ENCODE results near the gene ITM2C. TPM values are rescaled to one million over a fixed set of nuclear protein-coding genes. Genes with fewer than 3 reads are reported as not detected.

ITM2C gene
- total and polyA plus RNA-seq, 8 donors, result 26.2 to 96.3 (median 41.0) TPM

GRCh38 chr2:230861552-230862255 lies 3.0 kb upstream of the ITM2C start:
- no peak overlapping the region for H3K4me3 ChIP-seq
- no peaks in the 10 kb centered on the region for H3K9me3 ChIP-seq
- intact Hi-C loops (cut with DNase I), result no loop called here
- H3K4me1 ChIP-seq, result peaks cover 0 to 6% (median 6%) of the 10 kb centered on the region in 3 donors
- no peak overlapping the region for H3K27ac ChIP-seq
- no peaks in the 10 kb centered on the region for H3K36me3 ChIP-seq
- no peak for TF ChIP-seq CTCF (IDR thresholded peaks at IDR 0.05)
- 42 to 49% methylated on average over 13 of the region's 13 CpGs for WGBS, 2 donors
- DNase-seq (no peak), FAIRE-seq (no peak), ATAC-seq (no peak)
- H3K27me3 ChIP-seq, result no peaks in the 10 kb centered on the region

- H3K9me3 ChIP-seq, result no peaks in the 10 kb centered on the region
- FAIRE-seq (no peak), DNase-seq (no peak), ATAC-seq (no peak)
- peaks cover 0 to 12% (median 9%) of the 10 kb centered on the region in 3 donors for H3K4me1 ChIP-seq
- WGBS, 2 donors, result 85 to 86% methylated on average over 5 of the region's 5 CpGs
- H3K4me3 ChIP-seq, result no peak overlapping the region
- no peaks in the 10 kb centered on the region for H3K27me3 ChIP-seq
- H3K36me3 ChIP-seq, result no peaks in the 10 kb centered on the region
- no peak for TF ChIP-seq CTCF (IDR thresholded peaks at IDR 0.05)
- H3K27ac ChIP-seq, result no peak overlapping the region
- intact Hi-C loops (cut with DNase I), result no loop called here
Measured at GRCh38 chr2:230862292-230862691, 2.5 kb upstream of the ITM2C start.

GRCh38 chr2:230863031-230863430 lies 1.7 kb upstream of the ITM2C start:
- peaks cover 0 to 14% (median 9%) of the 10 kb centered on the region in 3 donors for H3K4me1 ChIP-seq
- no peak for TF ChIP-seq CTCF (IDR thresholded peaks at IDR 0.05)
- no peaks in the 10 kb centered on the region for H3K9me3 ChIP-seq
- FAIRE-seq (no peak), DNase-seq (no peak), ATAC-seq (no peak)
- no peaks in the 10 kb centered on the region for H3K27me3 ChIP-seq
- intact Hi-C loops (cut with DNase I), result no loop called here
- H3K36me3 ChIP-seq, result no peaks in the 10 kb centered on the region
- 71 to 75% methylated on average over 8 of the region's 8 CpGs for WGBS, 2 donors
- H3K4me3 ChIP-seq, result no peak overlapping the region
- H3K27ac ChIP-seq, result no peak overlapping the region

- no peak for FAIRE-seq
- no peak for ATAC-seq
Measured at GRCh38 chr2:230863442-230864121, 1.2 kb upstream of the ITM2C start.

More at GRCh38 chr2:230863442-230864121, 1.2 kb upstream of the ITM2C start:
- intact Hi-C loops (cut with DNase I), result no loop called here
- DNase-seq, result no peak
- Histone ChIP-seq H3K4me3 (no peak overlapping the region), H3K4me1 (peaks cover 0 to 14% (median 9%) of the 10 kb centered on the region in 3 donors), H3K27ac (no peak overlapping the region), H3K36me3 (no peaks in the 10 kb centered on the region), H3K27me3 (no peaks in the 10 kb centered on the region), H3K9me3 (no peaks in the 10 kb centered on the region)
- WGBS, 2 donors, result 70 to 72% methylated on average over 13 of the region's 13 CpGs
- no peak for TF ChIP-seq CTCF (IDR thresholded peaks at IDR 0.05)

All from pancreas (tissue), 10 donors.